ENCODE data around the gene ITSN2. TPM values are rescaled to one million over a fixed set of nuclear protein-coding genes. Genes with fewer than 3 reads are reported as not detected.

Gene ITSN2
- total RNA-seq, 1 experiment from 2014 or later, result 19.8 TPM

- POLR2A ChIA-PET, result no interaction called here
- CTCF ChIA-PET, result no interaction called here
- Mint-ChIP-seq H3K4me3 (no peak overlapping the region), H3K4me1 (peaks cover 4% of the 10 kb centered on the region; the same call in 1 of the 2 replicates), H3K36me3 (no peaks in the 10 kb centered on the region; the same call in 1 of the 2 replicates), H3K9me3 (no peaks in the 10 kb centered on the region), H3K27ac (peak overlapping the region; percentile 2; the same call in 1 of the 2 replicates), H3K27me3 (ENCODE audit: low read depth) (no peaks in the 10 kb centered on the region)
- TF ChIP-seq NFYB (CRISPR knock-in tag; conservative IDR thresholded peaks at IDR 0.05; ENCODE audit: low read depth) (no peak), ZNF219 (CRISPR knock-in tag; IDR thresholded peaks at IDR 0.05; ENCODE audit: borderline replicate concordance) (no peak), STAT6 (CRISPR knock-in tag; conservative IDR thresholded peaks at IDR 0.05; ENCODE audit: low read depth) (no peak), ZNF121 (CRISPR knock-in tag; IDR thresholded peaks at IDR 0.05) (no peak), USF2 (CRISPR knock-in tag; IDR thresholded peaks at IDR 0.05) (no peak), CDX4 (CRISPR knock-in tag; IDR thresholded peaks at IDR 0.05; ENCODE audit: borderline replicate concordance) (no peak), ZNF532 (CRISPR knock-in tag; IDR thresholded peaks at IDR 0.05; ENCODE audit: borderline replicate concordance) (no peak), ATF6 (CRISPR knock-in tag; IDR thresholded peaks at IDR 0.05) (no peak), TEAD4 (CRISPR knock-in tag; IDR thresholded peaks at IDR 0.05) (no peak), ZNF423 (CRISPR knock-in tag; IDR thresholded peaks at IDR 0.05) (no peak), USF1 (CRISPR knock-in tag; IDR thresholded peaks at IDR 0.05) (no peak), NR1H2 (CRISPR knock-in tag; IDR thresholded peaks at IDR 0.05) (no peak), CREB1 (CRISPR knock-in tag; IDR thresholded peaks at IDR 0.05) (no peak), EMX1 (CRISPR knock-in tag; IDR thresholded peaks at IDR 0.05) (no peak), ESRRA (CRISPR knock-in tag; IDR thresholded peaks at IDR 0.05; ENCODE audit: borderline replicate concordance) (no peak), HMGA2 (CRISPR knock-in tag; IDR thresholded peaks at IDR 0.05) (no peak)
- DNase-seq (ENCODE audit: low spot score) (no peak), ATAC-seq (no peak)
These were observed 106.9 kb downstream of the ITSN2 start for GRCh38 chr2:24253303-24253919.

Measured in WTC11 (cell line).